ENCODE measurements around the gene SLC27A3.

The SLC27A3 gene

DNA sequence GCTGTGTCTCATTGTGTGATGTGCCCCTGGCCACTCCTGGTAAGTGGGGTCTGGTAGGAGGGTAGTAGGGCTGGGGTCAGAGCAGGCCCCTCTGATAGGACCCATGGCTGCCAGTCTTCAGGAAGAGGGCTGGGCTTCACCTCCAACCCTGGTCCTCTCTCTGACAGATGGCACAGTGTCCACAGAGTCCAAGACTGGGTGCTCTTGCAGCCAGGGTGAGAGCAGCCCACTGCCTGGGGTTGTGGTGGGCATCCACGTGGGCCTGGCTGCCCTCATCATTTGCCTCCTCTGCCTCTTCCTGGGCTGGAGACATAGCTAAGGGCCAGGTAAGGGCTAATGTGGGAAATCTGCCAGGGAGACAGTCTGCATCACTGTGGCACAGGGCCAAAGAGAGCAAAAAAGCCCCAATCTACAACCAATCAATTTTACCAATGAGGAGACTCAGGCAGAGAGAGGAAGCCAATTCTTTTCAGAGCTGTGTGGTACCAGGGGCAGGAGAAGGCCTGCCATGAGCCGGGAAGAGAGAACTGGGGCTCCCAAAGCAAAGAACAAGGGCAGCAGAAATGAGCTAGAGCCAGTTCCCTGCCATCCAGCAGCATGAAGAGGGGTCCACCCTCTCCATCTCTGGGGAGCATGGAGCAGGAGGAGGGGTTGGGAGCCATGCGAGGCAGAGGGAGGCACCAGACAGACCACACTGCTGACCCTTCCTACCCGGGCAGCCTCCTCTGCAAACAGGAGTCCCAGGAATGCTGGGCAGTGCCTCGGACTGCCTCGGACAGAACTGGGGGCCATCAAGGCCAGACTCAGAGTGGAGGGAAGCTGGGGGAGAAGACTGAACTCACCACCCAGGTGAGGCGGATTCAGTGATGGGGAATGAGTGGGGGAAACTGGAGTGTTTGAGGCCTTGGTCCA lies 26.8 kb downstream of the SLC27A3 start:
- peaks cover 13% of the 10 kb centered on the region for H3K4me1 ChIP-seq (ENCODE audit: control insufficient read depth, insufficient read depth, low read length, unreplicated experiment)

DNA sequence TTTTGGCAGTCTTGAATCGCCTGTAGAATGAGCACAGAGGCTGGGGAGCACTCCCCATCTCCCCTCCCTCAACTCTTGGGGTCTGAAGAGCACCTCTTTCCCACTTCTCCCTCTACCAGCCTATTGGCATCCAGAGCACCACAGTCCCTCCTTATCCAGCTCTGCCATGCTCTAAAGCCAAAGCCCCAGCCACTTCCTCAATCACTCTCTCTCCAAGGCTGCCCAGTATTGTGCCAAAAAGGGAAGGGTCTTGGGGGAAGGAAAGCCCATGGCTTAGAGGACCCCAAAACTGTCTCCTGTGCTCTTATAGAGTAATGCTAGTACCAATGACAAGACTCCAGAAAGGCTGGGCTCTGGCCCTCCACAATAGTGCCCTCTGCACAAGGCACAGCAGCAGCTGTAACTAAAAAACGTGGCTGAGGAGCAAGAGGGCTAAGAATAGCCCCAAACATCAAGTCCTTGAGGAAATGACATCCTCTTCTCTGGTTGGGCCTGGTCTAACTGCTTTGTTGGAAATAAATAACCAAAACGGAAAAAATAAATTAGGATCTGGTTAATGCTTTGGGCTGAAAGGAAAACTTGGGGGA lies 28.4 kb downstream of the SLC27A3 start:
- H3K27ac ChIP-seq (ENCODE audit: low read depth, low read length), result no peak overlapping the region
- peaks cover 13% of the 10 kb centered on the region for H3K4me1 ChIP-seq (ENCODE audit: control insufficient read depth, insufficient read depth, low read length, unreplicated experiment)
- no peaks in the 10 kb centered on the region for H3K36me3 ChIP-seq (ENCODE audit: insufficient read depth, low read length)
- H3K27me3 ChIP-seq (ENCODE audit: insufficient read depth, low read length), result no peaks in the 10 kb centered on the region
- no peaks in the 10 kb centered on the region for H3K79me2 ChIP-seq (ENCODE audit: control insufficient read depth, insufficient read depth, low read length, unreplicated experiment)
- no peak overlapping the region for H3K4me3 ChIP-seq (ENCODE audit: low read depth, low read length)
- no peak overlapping the region for H2AFZ ChIP-seq (ENCODE audit: low read length, unreplicated experiment)

More for the DNA sequence above, 26.8 kb downstream of the SLC27A3 start:
- H3K36me3 ChIP-seq (ENCODE audit: insufficient read depth, low read length), result no peaks in the 10 kb centered on the region
- H2AFZ ChIP-seq (ENCODE audit: low read length, unreplicated experiment), result no peak overlapping the region
- H3K4me3 ChIP-seq (ENCODE audit: low read depth, low read length), result no peak overlapping the region
- H3K27ac ChIP-seq (ENCODE audit: low read depth, low read length), result no peak overlapping the region
- H3K79me2 ChIP-seq (ENCODE audit: control insufficient read depth, insufficient read depth, low read length, unreplicated experiment), result no peaks in the 10 kb centered on the region
- H3K27me3 ChIP-seq (ENCODE audit: insufficient read depth, low read length), result no peaks in the 10 kb centered on the region

DNA sequence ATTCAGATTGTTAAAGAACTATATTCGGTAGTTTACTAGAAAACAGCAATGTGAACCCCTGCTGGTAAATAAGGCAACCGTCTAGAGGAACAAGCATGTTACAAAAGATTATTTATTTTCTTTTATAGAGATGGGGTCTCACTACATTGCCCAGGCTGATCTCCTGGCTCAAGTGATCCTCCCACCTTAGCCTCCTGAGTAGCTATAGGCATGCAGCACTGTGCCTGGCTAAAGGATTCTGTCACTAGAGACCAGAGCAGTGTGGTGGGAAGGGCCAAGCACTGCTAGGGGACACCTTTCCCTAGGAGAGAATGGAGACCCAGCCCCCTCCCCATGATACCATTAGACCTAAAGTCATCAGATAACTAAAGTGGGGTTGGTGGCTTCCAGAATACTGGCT lies 28.9 kb downstream of the SLC27A3 start:
- no peaks in the 10 kb centered on the region for H3K36me3 ChIP-seq (ENCODE audit: insufficient read depth, low read length)
- H3K27ac ChIP-seq (ENCODE audit: low read depth, low read length), result no peak overlapping the region
- H2AFZ ChIP-seq (ENCODE audit: low read length, unreplicated experiment), result no peak overlapping the region
- H3K79me2 ChIP-seq (ENCODE audit: control insufficient read depth, insufficient read depth, low read length, unreplicated experiment), result no peaks in the 10 kb centered on the region
- H3K4me3 ChIP-seq (ENCODE audit: low read depth, low read length), result no peak overlapping the region
- H3K27me3 ChIP-seq (ENCODE audit: insufficient read depth, low read length), result no peaks in the 10 kb centered on the region
- peaks cover 13% of the 10 kb centered on the region for H3K4me1 ChIP-seq (ENCODE audit: control insufficient read depth, insufficient read depth, low read length, unreplicated experiment)

DNA sequence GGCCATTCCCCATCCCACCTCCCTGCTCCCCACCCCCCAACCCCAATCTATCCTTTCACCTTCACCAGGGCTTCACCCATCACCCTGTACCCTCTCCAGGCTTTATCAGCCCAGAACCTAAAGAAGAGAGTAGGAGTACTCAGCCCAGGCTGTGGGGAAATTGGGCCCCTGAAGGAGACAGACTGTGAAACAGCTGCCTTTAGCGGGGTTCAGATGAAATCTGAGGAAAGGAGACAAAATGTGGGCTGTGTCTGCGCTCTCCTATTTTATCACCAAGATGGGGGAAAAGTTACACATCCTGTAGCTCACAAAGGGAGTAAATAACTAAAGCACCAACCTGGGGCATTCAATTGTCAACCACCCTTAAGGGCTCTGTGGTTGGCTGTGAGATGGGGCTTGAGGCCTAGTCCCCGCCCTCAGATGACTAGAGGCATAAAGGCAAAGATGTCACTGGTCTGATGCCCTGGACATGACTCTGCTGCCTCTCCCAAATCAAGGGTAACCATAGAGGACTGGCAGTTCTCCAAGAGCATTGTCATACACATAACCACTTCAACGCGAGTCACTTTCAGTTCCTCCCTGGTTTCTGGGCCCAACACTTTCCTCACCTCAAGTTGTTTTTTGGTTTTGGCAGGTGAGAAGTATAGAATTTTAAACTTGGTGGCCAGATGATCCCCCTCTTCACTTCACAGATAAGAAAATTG lies 30.0 kb downstream of the SLC27A3 start:
- Histone ChIP-seq H3K36me3 (ENCODE audit: insufficient read depth, low read length) (no peaks in the 10 kb centered on the region), H3K4me1 (ENCODE audit: control insufficient read depth, insufficient read depth, low read length, unreplicated experiment) (peaks cover 13% of the 10 kb centered on the region), H3K79me2 (ENCODE audit: control insufficient read depth, insufficient read depth, low read length, unreplicated experiment) (no peaks in the 10 kb centered on the region), H3K27me3 (ENCODE audit: insufficient read depth, low read length) (no peaks in the 10 kb centered on the region), H2AFZ (ENCODE audit: low read length, unreplicated experiment) (no peak overlapping the region), H3K4me3 (ENCODE audit: low read depth, low read length) (peak overlapping the region; percentile 13; the same call in 1 of the 2 replicates), H3K27ac (ENCODE audit: low read depth, low read length) (peak overlapping the region; percentile 78)

DNA sequence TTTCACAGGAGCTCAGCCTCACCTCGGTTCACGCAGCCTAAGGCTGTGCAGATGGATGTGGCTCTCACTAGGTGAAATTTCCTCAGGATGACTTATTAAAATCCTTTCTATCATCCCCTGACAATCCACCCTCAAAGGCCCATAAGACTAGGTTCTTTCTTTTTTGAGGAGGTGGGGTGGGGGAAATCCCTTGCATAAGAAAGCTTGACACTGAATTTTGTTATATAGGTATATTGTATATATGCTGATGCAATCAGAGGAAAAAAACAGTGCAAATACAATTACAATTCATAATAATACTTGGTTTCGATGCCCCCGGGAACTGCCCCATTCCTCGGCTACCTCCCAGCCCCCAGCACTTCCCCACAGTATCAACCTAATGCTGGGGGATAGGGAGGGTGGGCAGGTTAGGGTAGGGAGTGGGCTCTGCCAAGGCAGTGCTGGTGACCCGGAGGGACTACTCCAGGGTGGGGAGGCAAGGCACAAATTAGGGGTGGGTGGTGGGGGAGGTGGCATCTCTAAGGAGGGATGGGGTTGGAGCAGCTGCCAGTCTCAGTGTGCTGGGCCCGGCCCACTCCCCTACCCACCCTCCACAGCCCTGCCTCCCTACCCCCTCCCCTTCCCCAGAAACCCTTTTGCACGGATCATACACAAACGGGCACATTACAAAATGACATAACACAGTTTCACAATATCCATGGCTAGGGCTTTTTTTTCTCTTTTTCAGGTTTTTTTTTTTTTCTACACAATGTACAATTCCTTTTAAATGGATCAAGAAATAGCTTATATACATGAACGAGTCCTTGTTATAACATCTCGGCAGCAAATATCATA lies 30.9 kb downstream of the SLC27A3 start:
- Histone ChIP-seq H3K4me1 (ENCODE audit: control insufficient read depth, insufficient read depth, low read length, unreplicated experiment) (peaks cover 13% of the 10 kb centered on the region), H3K4me3 (ENCODE audit: low read depth, low read length) (peak overlapping the region; percentile 13; the same call in 1 of the 2 replicates), H2AFZ (ENCODE audit: low read length, unreplicated experiment) (no peak overlapping the region), H3K27me3 (ENCODE audit: insufficient read depth, low read length) (no peaks in the 10 kb centered on the region), H3K27ac (ENCODE audit: low read depth, low read length) (peak overlapping the region; percentile 78), H3K36me3 (ENCODE audit: insufficient read depth, low read length) (peaks cover under 1% of the 10 kb centered on the region; the same call in 1 of the 2 replicates), H3K79me2 (ENCODE audit: control insufficient read depth, insufficient read depth, low read length, unreplicated experiment) (no peaks in the 10 kb centered on the region)

DNA sequence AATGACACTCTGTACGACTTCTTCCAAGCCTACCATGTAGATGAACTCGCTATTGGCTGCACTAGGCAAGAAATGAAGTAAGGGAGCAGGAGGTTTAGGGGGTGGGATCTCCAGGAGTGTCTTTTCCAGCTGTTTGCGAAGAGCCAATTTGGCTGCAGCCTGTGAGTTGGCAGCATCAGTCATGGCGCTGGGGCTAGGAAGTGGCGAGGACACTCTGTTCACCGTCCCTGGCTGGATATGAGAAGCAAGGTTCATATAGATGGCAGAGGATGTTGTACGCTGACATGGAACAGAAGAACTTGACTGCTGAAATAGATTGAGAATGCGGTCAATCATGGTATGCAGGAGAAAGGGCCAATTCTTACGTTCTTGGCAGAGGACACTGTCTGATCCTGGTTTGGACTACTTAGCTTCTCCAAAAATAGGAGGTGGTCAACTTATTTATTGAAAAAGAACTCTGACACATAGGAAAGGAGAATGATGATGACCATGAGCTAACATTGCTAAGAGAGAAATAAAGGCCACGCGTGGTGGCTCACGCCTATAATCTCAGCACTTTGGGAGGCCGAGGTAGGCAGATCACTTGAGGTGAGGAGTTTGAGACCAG lies 41.2 kb downstream of the SLC27A3 start:
- Histone ChIP-seq H3K36me3 (ENCODE audit: insufficient read depth, low read length) (peaks cover 26% of the 10 kb centered on the region; the same call in 1 of the 2 replicates), H2AFZ (ENCODE audit: low read length, unreplicated experiment) (no peak overlapping the region), H3K4me3 (ENCODE audit: low read depth, low read length) (no peak overlapping the region), H3K4me1 (ENCODE audit: control insufficient read depth, insufficient read depth, low read length, unreplicated experiment) (no peaks in the 10 kb centered on the region), H3K27ac (ENCODE audit: low read depth, low read length) (no peak overlapping the region), H3K27me3 (ENCODE audit: insufficient read depth, low read length) (no peaks in the 10 kb centered on the region), H3K79me2 (ENCODE audit: control insufficient read depth, insufficient read depth, low read length, unreplicated experiment) (no peaks in the 10 kb centered on the region)

DNA sequence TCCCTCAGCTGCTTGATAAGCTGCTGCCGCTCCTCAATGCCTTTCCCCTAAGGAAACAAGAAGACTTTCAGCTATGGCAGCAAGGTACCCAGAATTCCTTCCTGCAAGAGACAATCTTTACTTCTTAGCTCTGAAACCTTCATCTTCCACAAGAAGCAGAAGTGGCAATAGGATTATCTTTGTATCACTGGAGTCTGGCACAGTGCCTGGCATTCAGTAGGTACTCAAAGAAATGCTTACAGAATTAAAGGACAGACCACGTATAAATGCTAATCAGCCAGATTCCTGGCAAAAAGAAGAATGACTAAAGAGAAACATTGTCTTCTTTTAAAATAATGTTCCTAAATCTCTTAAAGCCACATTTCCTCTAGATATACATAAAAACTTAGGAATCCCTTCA lies 43.7 kb downstream of the SLC27A3 start:
- Histone ChIP-seq H3K27me3 (ENCODE audit: insufficient read depth, low read length) (no peaks in the 10 kb centered on the region), H3K79me2 (ENCODE audit: control insufficient read depth, insufficient read depth, low read length, unreplicated experiment) (no peaks in the 10 kb centered on the region), H3K4me3 (ENCODE audit: low read depth, low read length) (no peak overlapping the region), H3K27ac (ENCODE audit: low read depth, low read length) (no peak overlapping the region), H2AFZ (ENCODE audit: low read length, unreplicated experiment) (no peak overlapping the region), H3K4me1 (ENCODE audit: control insufficient read depth, insufficient read depth, low read length, unreplicated experiment) (no peaks in the 10 kb centered on the region), H3K36me3 (ENCODE audit: insufficient read depth, low read length) (peaks cover 13% of the 10 kb centered on the region; the same call in 1 of the 2 replicates)

DNA sequence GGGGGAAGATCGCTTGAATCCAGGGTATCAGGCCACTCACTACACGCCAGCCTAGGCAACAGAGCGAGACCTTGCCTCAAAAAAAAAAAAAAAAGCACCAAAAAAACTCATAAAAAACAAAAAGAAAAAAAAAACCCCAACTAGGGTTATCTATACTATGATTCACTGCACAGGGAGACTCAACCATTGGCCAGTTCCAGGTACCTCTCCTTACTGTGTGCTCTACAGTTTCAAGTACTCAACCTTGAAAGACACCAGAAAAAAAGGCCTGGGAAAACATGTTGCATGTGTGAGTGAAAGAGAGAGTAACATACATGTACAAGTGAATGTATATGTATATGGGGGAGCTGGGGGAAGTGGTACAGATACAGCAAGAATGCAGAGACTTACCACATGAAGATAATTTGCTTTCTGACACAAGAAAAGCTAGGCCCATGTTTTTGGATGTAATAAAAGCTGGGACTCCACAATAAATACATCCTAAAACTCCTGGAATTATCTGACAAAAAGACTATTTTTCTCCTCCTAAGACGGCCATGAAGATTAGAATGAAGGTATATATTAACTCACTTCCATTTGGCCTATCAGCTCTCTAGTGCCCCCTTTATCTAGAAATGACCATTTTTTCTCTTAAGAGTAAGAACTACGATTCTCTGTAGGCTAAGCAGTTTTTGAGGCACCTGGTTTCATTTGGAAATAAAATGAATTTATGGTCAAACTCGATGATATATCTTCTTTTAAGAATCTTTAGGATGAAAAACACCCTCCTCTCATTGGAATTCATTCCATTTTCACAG lies 52.2 kb downstream of the SLC27A3 start:
- Histone ChIP-seq H3K4me3 (ENCODE audit: low read depth, low read length) (no peak overlapping the region), H3K4me1 (ENCODE audit: control insufficient read depth, insufficient read depth, low read length, unreplicated experiment) (no peaks in the 10 kb centered on the region), H2AFZ (ENCODE audit: low read length, unreplicated experiment) (no peak overlapping the region), H3K27ac (ENCODE audit: low read depth, low read length) (no peak overlapping the region), H3K27me3 (ENCODE audit: insufficient read depth, low read length) (no peaks in the 10 kb centered on the region), H3K36me3 (ENCODE audit: insufficient read depth, low read length) (0 out of 2 replicates have a peak, but pooled peaks cover 6% of the 10 kb centered on the region), H3K79me2 (ENCODE audit: control insufficient read depth, insufficient read depth, low read length, unreplicated experiment) (peaks cover 6% of the 10 kb centered on the region)
